SK-N-SH treated with all-trans-retinoic acid at 6 μM for 48 hours (cell line): ENCODE data around the gene FMC1.
"Not testable (repeated sequence)": the region's sequence is repeated elsewhere in the genome, so short reads cannot be mapped to it uniquely, and the experiment has no call there.

Experiments used
- CREB5 ChIP-seq: fragments of 250-450 bp; sonication (Bioruptor Pico); IDR thresholded peaks from 2 replicates; pipeline ENCODE4 v1.5.1; 2020; ENCODE audit warnings: low read depth, mild to moderate bottlenecking, moderate library complexity
- OSR1 ChIP-seq: fragments of 250-450 bp; sonication (Bioruptor Pico); IDR thresholded peaks from 2 replicates; pipeline ENCODE4 v1.8.0; 2022; ENCODE audit warnings: moderate library complexity, mild to moderate bottlenecking, inconsistent platforms
- PATZ1 ChIP-seq: fragments of 250-450 bp; sonication (Bioruptor Pico); IDR thresholded peaks from 2 replicates; pipeline ENCODE4 v1.8.0; 2020; ENCODE audit warnings: mild to moderate bottlenecking, moderate library complexity, borderline replicate concordance
- PPARA ChIP-seq: fragments of 250-450 bp; sonication (Bioruptor Pico); IDR thresholded peaks from 2 replicates; pipeline ENCODE4 v1.5.0; 2020; ENCODE audit warnings: mild to moderate bottlenecking, borderline replicate concordance
- RARB ChIP-seq: fragments of 250-450 bp; sonication (Bioruptor Pico); IDR thresholded peaks from 2 replicates; pipeline ENCODE4 v1.8.0; 2021; ENCODE audit warnings: mild to moderate bottlenecking, moderate library complexity
- ZNF70 ChIP-seq: fragments of 450-650 bp; formaldehyde crosslinking; IDR thresholded peaks from 2 replicates; pipeline ENCODE4 v1.5.0; 2020; ENCODE audit warnings: mild to moderate bottlenecking, moderate library complexity

GRCh38 chr7:139357729-139358506 is 16.8 kb downstream of the FMC1 start:
- not testable (repeated sequence) for TF ChIP-seq ZNF70, CREB5, PATZ1, RARB, PPARA, OSR1 (CRISPR knock-in tag)
